ENCODE results near the gene EFHC1.

The EFHC1 gene

DNA sequence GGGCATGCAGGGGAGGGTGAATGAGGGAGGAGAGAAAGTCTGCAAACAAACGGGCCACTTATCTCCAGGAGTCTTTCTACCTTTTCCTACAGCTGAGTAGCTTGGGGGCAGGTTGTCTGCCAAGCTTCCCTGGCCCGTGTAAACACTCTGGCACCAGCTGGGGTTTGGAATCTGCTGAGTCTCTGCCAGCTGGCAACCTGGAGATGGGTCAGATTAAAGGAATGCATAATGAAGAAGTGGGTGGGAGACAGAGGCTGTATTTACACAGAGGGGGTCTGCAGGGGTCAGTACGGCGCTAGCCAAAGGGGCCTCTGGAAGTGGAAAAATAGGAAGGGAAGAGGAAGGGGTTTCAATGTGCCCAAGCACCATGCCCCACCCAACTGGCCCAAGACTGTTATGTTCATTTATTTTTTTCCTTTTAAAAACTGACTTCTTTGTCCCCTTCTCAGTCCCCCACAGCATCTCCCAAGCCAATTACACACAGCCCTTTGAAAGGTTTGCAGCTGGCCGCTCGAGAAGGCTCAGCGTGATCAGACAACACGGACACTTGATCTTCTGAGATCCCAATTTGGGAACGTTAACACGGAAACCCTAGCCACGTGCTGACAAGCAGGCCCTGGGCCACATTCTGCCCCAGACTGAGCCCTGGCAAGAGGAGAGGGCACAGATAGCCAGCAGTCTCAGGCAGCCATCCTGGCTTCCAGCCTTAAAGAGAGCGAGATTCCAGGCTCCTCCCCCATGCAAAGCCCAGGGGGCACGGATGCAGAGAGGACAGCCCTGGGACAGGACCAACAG, 131.5 kb downstream of the EFHC1 start:
- no peak overlapping the region for H3K4me3 Mint-ChIP-seq
- peaks cover 54% of the 10 kb centered on the region for H3K4me1 Mint-ChIP-seq
- H3K9me3 Mint-ChIP-seq = no peaks in the 10 kb centered on the region
- H3K27ac Mint-ChIP-seq = no peak overlapping the region
- ATAC-seq = no peak
- no peak for DNase-seq (ENCODE audit: low spot score in 2 of 2)
- peaks cover 5% of the 10 kb centered on the region for H3K36me3 Mint-ChIP-seq

DNA sequence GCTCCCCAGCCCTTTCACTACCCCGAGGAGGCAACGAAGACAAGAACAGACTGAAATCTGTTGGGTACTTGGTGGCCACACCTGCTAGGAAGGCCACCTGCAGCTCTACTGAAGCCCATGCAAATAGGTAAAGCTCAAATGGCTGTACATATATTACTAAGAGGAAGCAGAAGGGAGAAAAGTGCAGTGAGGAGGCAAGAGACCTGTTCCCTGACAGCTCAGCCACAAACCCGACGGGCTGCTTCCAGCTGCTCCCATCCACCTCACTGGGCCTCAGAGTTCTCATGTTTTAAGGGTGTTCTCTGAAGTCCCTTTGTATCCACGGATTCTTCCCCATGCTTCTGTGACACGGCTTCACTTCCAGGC, 132.1 kb downstream of the EFHC1 start:
- Mint-ChIP-seq H3K36me3 (peaks cover 5% of the 10 kb centered on the region), H3K4me3 (no peak overlapping the region), H3K4me1 (peaks cover 48% of the 10 kb centered on the region), H3K27ac (peak overlapping the region; percentile 56), H3K9me3 (no peaks in the 10 kb centered on the region)
- ATAC-seq (no peak), DNase-seq (ENCODE audit: low spot score in 2 of 2) (no peak)

DNA sequence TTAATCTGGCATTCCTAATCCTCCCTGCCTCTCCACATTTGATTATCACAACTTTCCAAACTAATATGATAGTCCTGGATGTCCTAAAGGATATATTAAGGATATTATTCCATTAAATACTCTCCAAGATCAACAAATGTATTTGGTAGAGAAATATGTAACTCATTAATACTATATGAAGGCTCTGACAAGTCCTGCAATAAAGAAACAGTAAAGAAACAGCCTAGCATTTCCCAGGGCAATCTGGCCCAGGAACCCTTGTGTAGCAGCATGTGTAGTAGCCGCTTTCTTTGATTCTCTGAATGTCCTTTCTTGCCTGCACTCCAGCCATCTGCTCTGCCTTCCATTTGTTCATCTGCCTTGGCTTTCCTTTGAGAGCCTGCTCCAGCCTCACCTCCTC, 133.0 kb downstream of the EFHC1 start:
- no peaks in the 10 kb centered on the region for H3K9me3 Mint-ChIP-seq
- no peak for DNase-seq (ENCODE audit: low spot score in 2 of 2)
- H3K4me1 Mint-ChIP-seq = peaks cover 45% of the 10 kb centered on the region
- no peak overlapping the region for H3K4me3 Mint-ChIP-seq
- ATAC-seq = no peak
- peaks cover 5% of the 10 kb centered on the region for H3K36me3 Mint-ChIP-seq
- peak overlapping the region; percentile 56 for H3K27ac Mint-ChIP-seq

DNA sequence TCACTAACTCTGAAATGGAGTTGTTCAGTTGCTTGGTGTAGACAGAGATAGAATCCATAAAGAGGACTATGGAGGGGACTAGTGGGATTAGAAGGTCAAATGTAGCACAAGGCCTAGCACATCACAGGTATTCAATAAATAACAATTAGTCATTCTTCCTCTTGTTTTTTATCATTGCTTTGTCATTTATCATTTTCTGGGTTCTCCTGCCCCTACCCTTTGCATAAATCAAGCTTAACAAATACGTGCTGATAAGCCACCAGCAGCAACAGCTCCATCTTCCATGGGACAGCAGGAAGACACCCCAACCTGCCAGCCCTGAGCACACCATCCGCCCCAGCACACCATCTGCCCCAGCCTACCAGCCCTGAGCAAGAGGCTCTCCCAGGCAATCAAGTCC, 133.6 kb downstream of the EFHC1 start:
- Mint-ChIP-seq H3K4me1 (peaks cover 40% of the 10 kb centered on the region), H3K36me3 (peaks cover 5% of the 10 kb centered on the region), H3K9me3 (no peaks in the 10 kb centered on the region), H3K4me3 (no peak overlapping the region), H3K27ac (peak overlapping the region; percentile 29)
- ATAC-seq (no peak), DNase-seq (ENCODE audit: low spot score in 2 of 2) (no peak)

DNA sequence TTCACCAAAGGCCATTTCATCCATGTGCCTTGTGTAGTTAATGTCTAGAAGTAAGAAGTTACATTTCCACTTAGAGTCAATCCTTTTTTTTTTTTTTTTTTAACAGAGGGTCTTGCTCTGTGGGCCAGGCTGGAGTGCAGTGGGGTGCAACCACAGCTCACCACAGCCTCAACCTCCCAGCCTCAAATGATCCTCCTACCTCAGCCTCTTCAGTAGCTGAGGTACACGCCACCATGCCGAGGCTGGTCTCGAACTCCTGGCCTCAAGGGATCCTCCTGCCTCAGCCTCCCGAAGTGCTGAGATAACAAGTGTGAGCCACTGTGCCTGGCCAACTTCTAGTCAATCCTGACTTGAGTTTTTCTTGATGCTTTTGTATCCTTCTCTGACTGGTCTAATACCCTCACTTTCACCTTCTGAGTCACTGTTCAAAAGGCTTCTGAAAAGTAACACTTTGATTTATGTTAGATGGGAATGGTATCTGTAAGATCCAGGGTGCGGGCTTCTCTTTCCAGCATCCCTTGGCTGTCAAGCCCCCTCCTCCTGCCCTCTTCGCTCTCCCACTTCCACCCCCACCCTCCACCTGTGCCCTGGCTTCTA, 134.6 kb downstream of the EFHC1 start:
- Mint-ChIP-seq H3K9me3 (no peaks in the 10 kb centered on the region), H3K36me3 (no peaks in the 10 kb centered on the region), H3K4me1 (peaks cover 35% of the 10 kb centered on the region), H3K4me3 (no peak overlapping the region), H3K27ac (no peak overlapping the region)
- DNase-seq (ENCODE audit: low spot score in 2 of 2) = no peak
- peak; percentile 37 for ATAC-seq

DNA sequence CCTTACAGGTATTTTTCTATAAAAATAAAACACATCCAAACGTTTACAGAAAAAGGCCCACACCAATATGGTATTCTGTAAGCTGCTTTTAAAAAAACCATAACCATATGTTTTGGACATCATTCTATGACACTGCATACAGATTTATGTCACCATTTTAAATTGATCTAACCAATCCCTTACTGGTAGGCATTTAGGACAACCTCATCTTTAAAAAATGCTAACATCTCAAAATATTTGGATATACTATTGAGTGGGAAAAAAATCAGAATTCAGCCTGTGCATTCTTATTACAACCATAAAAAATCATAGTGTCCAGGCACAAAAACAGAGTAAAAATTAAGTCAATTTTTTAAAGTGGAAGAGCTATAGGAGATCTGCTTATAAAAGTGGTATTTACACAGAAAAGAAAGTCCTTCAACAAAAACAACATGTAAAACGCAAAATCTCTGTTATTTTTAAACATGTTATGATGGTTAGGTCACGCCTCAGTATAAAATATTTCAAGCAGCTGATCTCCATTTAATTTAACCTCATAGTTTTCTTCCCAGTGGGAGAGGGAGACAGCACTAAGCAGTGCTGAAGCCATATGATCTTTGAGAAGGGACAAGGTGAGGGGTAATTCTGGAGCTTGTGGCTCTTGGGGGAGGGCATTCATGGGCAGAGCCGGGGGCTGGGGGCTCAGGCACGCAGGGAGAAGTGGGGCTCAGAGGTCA, 135.5 kb downstream of the EFHC1 start:
- no peaks in the 10 kb centered on the region for H3K36me3 Mint-ChIP-seq
- H3K4me3 Mint-ChIP-seq = no peak overlapping the region
- no peak for ATAC-seq
- no peak for DNase-seq (ENCODE audit: low spot score in 2 of 2)
- no peaks in the 10 kb centered on the region for H3K9me3 Mint-ChIP-seq
- no peak overlapping the region for H3K27ac Mint-ChIP-seq
- peaks cover 28% of the 10 kb centered on the region for H3K4me1 Mint-ChIP-seq

DNA sequence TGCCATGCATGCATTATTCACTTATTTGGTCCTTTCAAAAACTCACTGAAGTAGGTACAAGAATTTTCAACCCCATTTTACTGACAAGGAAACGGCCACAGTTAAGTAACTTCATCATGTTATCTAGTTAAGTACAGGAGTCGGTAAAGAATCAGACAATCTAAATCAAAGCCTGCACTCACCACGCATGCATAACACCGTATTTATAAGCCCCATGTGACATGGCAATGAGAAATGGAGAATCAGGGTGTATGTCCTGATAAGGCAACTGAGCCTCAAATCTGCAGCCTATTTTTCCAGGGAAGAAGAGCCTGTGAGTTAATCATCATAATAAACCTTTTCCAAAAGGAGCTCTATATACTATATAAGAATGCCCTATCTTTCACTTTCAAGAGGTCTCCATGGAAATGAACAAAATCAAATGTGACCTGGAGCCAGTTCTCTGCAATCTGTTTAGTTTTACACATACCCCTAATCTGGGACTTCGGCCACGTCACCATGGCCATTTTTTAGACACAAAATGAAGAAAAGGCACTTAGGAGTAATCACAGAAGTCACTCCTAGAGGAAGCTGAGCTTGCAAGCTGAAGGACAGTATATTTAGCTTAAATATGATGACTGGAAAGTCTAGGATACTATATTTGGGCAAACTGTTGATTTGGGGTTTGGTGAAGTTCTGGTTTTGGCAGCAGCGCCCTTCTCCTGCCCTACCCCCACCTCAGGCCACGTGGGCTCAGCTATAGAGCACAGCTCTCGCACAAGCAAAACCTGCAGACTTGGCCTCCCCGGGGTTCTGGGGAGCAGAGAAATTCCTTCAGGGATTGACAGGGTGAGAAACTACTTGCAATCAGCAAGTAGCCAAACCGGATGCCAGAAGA, 137.5 kb downstream of the EFHC1 start:
- Mint-ChIP-seq H3K4me1 (peaks cover 13% of the 10 kb centered on the region), H3K9me3 (no peaks in the 10 kb centered on the region), H3K36me3 (no peaks in the 10 kb centered on the region), H3K4me3 (no peak overlapping the region), H3K27ac (no peak overlapping the region)
- no peak for ATAC-seq
- DNase-seq (ENCODE audit: low spot score in 2 of 2) = no peak

DNA sequence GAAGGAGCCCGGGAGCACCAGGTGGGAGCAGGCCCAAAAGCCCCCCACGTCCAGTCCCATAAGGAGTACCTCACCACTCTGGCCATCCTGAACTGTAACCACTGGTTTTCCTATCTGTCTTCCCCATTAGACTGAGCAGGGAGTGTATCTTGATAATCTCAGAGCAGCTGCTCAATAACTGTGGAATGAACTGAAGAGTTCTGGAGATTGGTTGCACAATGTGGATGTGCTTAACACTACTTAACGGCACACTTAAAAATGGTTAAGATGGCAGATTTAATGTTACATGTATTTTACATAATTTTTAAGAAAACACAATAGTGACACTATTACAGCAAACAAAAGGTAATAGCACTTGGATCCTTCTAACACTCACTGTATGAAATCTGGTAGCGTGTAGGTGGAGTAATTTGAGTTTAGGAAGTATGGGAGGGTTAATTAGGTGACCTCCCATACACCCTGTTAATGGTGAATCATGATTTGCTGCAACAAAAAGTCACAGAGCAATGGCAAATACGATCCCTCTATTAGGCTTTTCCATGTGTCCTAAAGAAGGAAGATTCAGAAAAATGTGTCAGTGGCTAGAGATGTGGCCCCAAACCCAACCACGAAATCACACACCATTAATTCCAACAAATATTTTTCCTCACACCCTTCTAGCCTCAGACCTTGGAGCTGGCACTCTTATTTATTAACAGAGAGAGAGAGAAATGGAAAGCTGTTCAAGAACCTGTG, 138.3 kb downstream of the EFHC1 start:
- Mint-ChIP-seq H3K4me3 (no peak overlapping the region), H3K36me3 (no peaks in the 10 kb centered on the region), H3K9me3 (no peaks in the 10 kb centered on the region), H3K27ac (no peak overlapping the region), H3K4me1 (peaks cover 11% of the 10 kb centered on the region)
- DNase-seq (ENCODE audit: low spot score in 2 of 2) (no peak), ATAC-seq (no peak)

DNA sequence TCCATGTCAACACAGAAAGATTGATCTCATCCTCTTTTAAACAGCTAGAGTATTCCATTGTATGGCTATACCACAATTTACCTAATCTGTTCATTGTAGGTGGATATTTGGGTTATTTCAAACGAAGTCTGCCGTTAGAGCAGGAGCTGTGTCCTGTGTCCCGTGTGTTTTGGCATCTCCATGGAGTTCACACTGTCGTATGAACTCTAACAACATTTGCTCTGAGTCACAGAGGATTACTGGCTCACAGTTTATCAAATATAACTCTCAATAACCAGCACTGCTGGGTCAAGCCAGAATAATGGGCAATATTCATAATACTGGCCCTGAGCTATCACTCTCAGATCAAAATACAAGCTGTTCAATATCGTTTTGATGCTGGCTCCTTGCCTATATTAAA, 140.3 kb downstream of the EFHC1 start:
- ATAC-seq (no peak), DNase-seq (ENCODE audit: low spot score in 2 of 2) (no peak)
- no peaks in the 10 kb centered on the region for H3K9me3 Mint-ChIP-seq
- H3K36me3 Mint-ChIP-seq = no peaks in the 10 kb centered on the region
- H3K27ac Mint-ChIP-seq = no peak overlapping the region
- H3K4me3 Mint-ChIP-seq = no peak overlapping the region
- H3K4me1 Mint-ChIP-seq = peaks cover 13% of the 10 kb centered on the region

DNA sequence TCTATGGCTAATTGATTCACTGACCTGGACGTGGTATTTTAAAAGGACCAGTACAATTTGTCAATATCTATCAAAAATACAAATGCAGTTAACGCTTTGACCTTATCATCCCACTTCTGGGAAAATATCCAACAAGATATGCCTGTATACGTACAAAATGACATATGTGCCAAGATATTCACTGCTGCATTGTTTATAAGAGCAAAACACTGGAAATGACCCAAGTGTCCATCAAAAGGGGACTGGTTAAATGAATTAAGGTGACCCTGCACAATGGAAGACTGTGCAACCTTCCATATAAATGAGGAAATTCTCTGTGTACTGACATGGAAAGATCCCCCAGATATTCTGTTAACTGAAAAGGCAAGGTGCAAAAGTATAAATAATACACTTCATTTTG, 142.8 kb downstream of the EFHC1 start:
- H3K4me3 Mint-ChIP-seq = no peak overlapping the region
- peaks cover 18% of the 10 kb centered on the region for H3K4me1 Mint-ChIP-seq
- H3K9me3 Mint-ChIP-seq = no peaks in the 10 kb centered on the region
- no peak overlapping the region for H3K27ac Mint-ChIP-seq
- H3K36me3 Mint-ChIP-seq = no peaks in the 10 kb centered on the region
- no peak for ATAC-seq
- DNase-seq (ENCODE audit: low spot score in 2 of 2) = no peak

DNA sequence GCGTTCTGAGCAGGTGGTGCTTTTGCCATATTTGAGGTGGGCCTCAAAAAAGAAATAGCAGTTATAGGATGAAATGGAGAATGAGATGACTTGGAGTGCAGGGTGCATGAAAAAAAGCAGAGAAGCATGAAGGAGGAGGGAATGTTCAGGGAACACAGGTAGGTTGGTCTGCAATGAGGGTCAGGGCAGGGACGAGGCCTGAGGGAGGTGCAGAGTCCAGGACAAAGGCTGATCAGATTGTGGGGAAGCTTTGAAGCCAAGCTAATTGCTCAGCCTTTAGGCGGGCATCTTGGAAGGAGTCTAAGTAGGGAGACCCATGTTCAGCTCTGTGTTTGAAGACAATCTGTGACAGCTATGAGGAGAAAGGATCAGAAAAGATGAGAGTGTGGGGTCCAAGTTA, 144.7 kb downstream of the EFHC1 start:
- Mint-ChIP-seq H3K4me1 (peaks cover 18% of the 10 kb centered on the region), H3K36me3 (no peaks in the 10 kb centered on the region), H3K9me3 (no peaks in the 10 kb centered on the region), H3K4me3 (no peak overlapping the region), H3K27ac (no peak overlapping the region)
- ATAC-seq (no peak), DNase-seq (ENCODE audit: low spot score in 2 of 2) (no peak)

DNA sequence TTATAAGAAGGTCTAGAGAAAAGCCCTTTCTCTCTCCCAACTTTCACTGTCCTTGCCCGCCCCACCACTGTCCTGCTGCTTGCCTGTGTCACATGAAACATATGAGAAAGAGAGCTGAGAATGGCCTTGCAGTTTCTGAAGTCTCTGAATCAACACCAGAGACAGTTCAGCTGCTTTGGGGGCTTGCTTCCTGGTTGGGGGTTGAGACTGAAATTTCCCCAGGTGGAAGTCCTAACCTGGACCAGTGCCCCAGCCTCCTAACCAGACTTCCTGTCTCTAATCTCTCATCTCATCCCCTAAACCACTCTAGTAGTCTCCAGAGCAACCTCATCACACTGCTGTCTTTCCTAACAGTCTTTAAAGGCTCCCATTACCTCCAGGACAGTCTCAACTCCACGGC, 146.1 kb downstream of the EFHC1 start:
- H3K4me3 Mint-ChIP-seq = no peak overlapping the region
- H3K27ac Mint-ChIP-seq = peak overlapping the region; percentile 15
- no peaks in the 10 kb centered on the region for H3K9me3 Mint-ChIP-seq
- H3K36me3 Mint-ChIP-seq = no peaks in the 10 kb centered on the region
- peaks cover 24% of the 10 kb centered on the region for H3K4me1 Mint-ChIP-seq
- DNase-seq (ENCODE audit: low spot score in 2 of 2) = no peak
- ATAC-seq = no peak

DNA sequence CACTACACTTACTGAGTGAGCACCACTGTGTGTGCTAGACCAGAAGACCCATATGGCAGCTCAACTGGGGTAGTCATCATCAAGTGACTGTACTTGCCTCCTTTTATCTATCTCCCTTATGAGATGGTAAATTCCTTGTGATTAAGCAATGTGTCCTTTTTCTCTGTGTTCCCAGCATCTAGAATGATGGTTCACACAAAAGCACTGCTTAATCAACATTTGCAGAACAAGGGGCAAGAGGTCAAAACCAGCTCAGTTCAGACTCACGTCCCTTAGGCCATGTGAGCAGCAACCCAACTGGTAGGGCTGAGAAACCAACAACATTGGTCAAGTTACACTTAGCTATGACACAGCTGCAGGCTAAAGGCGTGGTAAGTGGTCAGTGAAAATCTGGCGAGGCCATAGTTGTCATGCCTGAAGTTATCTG, 146.7 kb downstream of the EFHC1 start:
- Mint-ChIP-seq H3K4me3 (no peak overlapping the region), H3K9me3 (no peaks in the 10 kb centered on the region), H3K36me3 (no peaks in the 10 kb centered on the region), H3K4me1 (peaks cover 30% of the 10 kb centered on the region), H3K27ac (peak overlapping the region; percentile 15)
- no peak for DNase-seq (ENCODE audit: low spot score in 2 of 2)
- ATAC-seq = no peak

DNA sequence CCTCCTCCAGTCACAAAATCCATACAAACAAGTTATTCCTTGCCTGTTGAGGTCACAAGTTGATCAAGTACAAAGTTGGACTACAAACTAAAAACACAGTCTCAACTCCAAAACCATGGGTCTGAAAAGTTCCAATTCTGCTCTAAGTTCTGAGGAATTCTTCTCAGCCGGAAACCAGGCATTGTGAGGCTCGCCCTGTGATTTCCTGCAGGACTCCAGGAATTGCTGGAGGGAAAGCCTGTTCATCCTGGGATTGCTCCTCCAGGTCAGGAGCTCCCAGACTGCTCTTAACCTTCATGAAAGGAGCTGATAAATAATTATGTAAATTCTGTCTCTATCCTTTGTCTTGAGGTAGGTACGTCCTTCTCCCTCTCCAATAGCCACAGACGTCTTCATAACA, 148.2 kb downstream of the EFHC1 start:
- DNase-seq (ENCODE audit: low spot score in 2 of 2) (no peak), ATAC-seq (no peak)
- peaks cover 38% of the 10 kb centered on the region for H3K4me1 Mint-ChIP-seq
- H3K4me3 Mint-ChIP-seq = no peak overlapping the region
- H3K36me3 Mint-ChIP-seq = no peaks in the 10 kb centered on the region
- no peak overlapping the region for H3K27ac Mint-ChIP-seq
- no peaks in the 10 kb centered on the region for H3K9me3 Mint-ChIP-seq

DNA sequence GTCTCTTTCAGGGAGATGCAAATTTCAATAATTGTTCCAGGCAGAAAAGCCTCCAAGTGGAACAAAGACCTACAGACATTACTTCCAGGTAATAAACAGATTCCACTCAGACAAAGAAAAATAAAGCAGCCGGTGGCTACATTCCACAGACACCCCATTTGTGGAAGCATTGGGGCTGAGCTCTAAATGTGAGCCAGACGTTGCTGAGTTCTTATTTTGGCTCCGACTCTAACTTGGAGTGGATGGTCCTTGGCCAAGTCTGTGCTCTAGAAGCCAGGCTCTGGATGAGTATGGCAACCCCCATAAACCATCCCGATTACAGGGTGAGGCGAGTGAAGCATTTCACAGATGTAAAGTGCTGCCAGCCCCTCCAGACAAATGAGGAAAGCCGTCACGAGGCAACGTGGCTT, 150.2 kb downstream of the EFHC1 start:
- ATAC-seq (no peak), DNase-seq (ENCODE audit: low spot score in 2 of 2) (no peak)
- Mint-ChIP-seq H3K36me3 (no peaks in the 10 kb centered on the region), H3K4me1 (peaks cover 50% of the 10 kb centered on the region), H3K9me3 (no peaks in the 10 kb centered on the region), H3K4me3 (no peak overlapping the region), H3K27ac (no peak overlapping the region)
